ENCODE results near the gene FOXF1.

The FOXF1 gene

DNA sequence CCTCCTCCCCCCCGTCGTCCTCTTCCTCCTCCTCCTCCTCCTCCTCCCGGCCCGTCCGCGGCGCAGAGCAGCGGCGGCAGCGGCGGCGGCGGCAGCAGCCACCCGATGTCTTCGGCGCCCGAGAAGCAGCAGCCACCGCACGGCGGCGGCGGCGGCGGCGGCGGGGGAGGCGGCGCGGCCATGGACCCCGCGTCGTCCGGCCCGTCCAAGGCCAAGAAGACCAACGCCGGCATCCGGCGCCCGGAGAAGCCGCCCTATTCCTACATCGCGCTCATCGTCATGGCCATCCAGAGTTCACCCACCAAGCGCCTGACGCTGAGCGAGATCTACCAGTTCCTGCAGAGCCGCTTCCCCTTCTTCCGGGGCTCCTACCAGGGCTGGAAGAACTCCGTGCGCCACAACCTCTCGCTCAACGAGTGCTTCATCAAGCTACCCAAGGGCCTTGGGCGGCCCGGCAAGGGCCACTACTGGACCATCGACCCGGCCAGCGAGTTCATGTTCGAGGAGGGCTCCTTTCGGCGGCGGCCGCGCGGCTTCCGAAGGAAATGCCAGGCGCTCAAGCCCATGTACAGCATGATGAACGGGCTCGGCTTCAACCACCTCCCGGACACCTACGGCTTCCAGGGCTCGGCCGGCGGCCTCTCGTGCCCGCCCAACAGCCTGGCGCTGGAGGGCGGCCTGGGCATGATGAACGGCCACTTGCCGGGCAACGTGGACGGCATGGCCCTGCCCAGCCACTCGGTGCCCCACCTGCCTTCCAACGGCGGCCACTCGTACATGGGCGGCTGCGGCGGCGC, at the start of gene FOXF1:
Gene FOXF1 (plus strand): TSS at position 63 of the 797 bp plus-strand sequence. CDS start 43 bp downstream, at position 106.
- DNase-seq, result no peak

DNA sequence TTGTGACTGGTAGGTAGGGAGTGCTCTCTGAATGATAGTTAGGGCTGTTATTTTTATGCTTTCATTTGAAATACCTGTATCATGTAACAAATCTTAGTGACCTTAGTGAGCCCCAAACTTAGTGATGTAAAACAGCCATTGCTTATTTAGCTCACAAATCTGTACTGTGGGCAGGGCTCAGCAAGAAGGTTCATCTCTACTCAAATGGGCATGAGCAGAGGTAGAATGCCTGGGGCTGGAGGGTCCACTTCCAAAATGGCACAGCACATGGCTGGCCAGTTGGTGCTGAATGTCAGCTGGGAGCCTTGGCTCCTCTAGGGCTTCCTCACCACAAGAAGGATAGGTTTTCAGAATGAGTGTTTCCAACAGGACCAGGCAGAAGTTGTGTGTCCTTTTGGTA, 49.3 kb upstream of the FOXF1 start:
- DNase-seq, result no peak

DNA sequence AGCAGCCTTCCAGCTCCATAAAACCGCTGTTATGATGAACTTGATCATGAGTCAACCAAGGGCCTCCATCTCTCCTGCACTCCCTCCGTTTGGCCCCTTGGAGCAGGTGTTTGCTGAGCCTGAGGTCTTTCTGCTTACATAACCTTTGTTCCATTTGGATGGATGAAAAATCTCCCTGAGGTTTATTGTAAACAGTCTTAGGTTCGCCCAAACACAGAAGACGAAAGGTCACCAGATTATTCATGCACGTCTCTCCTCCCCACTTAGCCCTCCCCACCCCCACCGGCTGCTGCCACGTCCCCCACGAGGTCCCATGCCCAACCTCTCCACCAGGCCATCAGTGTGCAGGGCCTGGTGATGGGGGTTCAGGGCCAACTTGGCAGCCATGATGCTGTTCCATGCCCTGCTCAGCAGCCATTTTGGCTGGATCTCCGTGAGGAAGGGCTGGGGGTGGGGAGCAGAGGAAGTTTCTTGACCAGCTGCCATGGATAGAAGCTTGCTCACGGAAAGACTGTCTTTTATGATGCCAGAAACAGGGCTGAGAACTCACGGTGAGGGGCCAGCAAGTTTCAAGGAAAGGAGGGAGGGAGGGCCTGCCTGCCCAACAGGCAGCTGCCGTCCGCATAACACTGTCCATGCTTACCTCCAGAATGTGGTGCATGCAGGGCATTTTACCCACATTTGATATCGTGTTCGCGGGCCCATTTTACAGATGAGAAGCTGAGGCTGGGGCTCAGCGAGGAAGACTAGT, 47.8 kb upstream of the FOXF1 start:
- no peak for DNase-seq

DNA sequence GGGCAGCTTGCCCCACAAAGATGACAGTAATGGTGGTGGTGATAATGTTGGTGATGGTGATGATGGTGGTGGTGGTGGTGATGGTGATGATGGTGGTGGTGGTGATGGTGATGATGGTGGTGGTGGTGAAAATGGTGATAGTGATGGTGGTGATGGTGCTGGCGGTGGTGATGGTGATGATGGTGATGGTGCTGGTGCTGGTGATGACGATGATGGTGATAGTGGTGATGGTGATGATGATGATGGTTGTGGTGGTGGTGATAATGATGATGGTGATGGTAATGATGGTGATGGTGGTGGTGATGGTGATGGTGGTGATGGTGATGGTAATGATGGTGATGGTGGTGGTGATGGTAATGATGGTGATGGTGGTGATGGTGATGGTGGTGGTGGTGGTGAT, 46.3 kb upstream of the FOXF1 start:
- no peak for DNase-seq

DNA sequence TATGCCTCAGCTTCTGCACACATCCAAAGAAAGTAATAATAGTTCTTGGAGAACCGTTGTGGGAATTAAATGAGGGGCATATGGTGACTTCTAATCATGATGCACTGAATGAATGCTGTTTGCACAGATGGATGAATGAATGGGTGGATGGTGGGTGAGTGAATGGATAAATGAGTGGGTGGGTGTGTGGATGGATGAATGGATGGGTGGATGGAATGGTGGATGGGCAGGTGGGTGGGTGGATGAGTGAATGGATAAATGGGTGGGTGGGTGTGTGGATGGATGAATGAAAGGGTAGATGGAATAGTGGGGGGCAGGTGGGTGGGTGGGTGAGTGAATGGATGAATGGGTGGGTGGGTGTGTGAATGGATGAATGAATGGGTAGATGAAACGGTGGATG, 44.9 kb upstream of the FOXF1 start:
- DNase-seq, result no peak

DNA sequence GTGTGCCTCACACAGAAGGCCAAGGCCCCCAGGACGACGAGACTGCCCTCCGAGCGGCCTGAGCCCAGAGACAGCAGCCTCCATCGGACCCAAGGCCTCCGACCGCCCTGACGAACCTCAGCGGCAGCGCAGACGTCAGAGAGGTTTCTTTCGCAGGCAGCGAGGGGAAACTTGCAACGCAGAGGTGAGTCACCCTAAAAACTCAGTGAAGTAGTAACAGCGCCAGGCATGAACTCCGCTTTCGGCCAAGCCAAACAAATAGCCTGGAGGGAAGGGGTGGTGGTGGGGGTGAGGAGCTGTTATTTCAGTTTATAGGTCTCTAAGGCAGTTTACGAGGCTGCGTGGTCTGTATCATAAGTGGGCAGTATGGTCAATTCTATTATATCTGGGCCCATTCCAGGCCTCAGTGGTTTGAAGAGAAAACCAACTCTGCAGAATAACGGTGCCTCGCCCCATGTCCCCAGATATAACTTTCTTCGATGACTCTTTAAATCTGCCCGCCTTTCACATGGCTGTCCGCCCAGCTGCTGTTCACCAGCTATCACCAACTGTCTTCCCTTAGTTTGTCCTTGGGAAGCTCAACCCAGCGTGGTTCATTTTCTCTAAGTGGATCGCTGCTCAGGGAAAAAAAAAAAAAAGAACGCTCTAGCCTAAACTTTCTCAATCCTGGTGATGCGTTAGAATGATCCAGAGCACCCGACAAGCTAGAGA, 43.5 kb upstream of the FOXF1 start:
- no peak for DNase-seq

DNA sequence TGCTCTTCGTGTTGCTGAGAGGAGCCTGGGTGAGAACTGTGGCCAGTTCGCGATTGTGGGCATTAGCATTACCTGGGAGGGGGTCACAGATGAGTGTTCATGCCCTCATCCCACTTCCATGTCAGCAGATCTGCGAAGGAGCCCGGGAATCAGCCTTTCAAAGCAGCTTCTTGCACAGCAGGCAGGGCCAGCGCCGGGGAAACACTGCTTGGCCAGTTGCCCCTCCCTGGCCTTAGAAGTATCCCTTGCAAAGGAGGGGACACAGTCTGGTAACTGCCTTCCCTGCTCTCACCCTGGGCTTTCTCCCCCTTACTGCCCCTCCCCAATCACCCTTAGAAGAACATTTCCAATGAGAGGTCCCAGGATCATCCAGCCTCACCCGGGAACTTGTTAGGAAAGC, 42.8 kb upstream of the FOXF1 start:
- DNase-seq, result no peak

DNA sequence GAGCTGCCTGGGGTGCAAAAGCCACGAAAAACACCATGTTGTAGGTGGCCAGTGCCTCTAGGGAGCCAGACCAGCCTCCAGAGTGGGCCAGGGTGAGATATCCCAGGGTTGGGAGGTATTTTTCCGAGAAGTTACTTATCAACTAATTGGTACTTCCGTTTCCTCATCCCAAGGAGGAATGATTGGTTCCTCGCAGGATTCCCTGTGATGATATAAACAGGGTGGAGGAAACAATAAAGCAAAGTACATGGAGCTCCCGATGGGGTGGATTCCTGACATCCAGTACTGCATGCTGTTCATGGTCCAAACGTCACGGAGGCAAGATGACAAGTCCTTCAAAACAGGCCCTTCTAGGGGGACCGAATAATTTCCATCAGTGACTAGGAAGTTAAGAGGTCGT, 39.4 kb upstream of the FOXF1 start:
- no peak for DNase-seq

DNA sequence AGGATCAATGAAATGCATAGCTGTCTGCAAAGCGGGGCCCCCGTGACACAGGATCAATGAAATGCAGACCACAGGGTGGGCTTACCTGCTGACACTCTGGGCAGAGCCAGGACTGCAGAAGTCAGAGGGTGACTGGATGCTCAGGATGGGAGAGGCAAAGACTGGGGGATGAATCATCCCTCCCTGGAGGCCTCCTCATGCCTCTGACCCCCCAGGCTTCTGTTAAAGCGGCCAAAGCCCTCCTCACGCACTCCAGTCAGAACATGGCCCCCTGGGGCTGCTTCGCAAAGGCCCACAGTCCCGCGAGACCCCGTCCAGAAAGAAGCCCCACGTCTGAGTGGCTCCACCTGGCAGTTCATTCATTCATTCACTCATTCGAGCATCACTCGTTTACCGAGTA, 38.4 kb upstream of the FOXF1 start:
- no peak for DNase-seq

DNA sequence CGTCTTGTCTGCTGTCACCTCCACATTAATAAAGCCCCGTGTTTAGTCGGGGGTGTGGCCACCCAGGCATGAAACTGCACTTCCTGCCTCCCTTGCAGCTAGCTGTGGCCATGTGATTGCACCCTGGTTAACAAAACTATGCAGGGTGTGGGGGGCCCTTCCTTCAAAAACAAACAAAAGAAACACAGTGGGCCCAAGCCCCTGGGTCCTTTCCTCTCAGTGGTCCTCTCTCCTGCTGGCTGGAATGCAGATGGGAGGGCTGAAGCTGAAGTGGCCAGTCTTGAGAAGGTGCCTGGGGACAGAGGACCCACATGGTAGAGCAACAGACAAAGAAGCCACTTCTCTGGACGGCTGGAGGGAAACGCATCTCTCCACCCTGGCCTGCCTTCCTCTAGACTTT, 38.0 kb upstream of the FOXF1 start:
- no peak for DNase-seq

DNA sequence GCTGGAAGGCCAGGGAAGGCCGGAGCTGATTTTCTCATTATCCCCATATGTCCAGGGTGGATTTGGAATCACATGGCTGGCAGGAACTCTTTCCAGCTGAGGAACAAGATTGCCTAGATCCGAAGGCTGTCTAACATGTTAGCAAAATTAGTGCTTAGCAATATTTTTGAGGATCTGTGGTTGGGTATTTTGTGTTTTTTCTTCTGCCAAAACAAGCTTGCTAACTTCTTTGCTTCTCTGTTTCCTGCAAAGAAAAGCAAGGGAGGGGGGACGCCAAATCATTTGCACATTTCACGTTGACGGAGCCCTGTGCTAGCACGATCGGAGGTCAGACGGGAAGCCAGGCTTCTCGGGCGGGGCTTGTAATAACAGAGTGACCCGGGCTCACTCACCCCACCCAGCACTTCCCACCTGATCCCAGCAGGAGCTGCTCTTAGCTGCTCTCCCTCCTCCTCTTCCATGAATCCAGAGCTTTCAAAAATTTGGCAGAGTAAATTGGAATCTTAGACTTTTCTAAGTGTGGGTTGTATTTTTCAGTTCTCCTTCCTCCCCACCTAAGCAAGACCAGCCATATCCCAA, 33.3 kb upstream of the FOXF1 start:
- DNase-seq, result no peak

DNA sequence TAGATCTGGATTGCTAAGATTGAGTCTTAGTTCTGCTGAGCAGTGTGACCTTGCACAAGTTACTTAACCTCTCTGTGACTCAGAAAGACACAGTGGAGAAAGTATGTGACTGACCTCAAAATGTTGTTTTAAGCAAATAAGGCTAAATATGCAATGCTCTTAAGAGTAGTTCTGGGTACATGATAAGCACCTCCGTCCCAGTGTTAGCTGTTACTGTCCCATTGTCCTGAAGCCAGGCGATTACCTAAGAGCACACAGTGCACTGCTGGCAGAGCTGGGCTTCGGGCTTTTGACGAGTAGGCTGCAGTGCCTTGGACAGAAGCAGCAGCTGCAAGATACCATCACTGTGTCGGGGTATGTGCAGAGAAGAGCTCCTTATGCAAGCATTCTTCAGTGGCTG, 32.7 kb upstream of the FOXF1 start:
- DNase-seq, result no peak

DNA sequence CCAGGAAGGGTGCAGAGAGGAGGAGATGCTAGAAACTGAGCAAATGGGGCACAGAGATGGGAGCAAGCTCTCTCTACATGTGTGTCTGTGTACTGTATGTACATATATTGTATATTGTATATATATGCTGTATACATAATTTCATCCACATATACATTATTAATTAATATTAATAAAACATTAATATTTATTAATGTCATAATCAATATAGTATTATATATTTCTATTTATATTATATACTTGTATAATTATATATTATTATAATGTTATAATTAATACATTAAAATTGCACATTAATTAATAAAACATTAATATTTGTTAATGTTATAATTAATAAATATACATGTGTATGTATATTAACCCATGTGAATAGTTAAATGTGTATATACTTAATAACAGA, 31.5 kb upstream of the FOXF1 start:
- DNase-seq, result no peak

DNA sequence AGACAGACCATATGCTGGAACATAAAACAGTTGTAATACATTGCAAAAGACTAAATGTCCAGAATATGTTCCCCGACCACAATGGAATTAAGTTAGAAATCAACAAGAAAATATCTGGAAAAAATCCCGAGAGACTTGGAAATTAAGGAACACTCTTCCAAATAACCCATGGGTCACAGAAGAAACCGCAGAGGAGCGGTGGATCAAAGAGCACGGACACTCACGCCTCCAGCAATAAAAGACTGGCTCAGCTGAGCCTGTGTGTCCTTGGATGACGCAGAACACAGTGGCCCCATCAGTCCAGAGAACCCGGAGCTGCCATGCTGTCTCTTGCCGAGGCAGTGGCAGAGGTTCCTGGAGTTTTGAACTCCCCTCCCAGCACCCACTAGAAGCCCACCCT, 30.9 kb upstream of the FOXF1 start:
- DNase-seq, result no peak

DNA sequence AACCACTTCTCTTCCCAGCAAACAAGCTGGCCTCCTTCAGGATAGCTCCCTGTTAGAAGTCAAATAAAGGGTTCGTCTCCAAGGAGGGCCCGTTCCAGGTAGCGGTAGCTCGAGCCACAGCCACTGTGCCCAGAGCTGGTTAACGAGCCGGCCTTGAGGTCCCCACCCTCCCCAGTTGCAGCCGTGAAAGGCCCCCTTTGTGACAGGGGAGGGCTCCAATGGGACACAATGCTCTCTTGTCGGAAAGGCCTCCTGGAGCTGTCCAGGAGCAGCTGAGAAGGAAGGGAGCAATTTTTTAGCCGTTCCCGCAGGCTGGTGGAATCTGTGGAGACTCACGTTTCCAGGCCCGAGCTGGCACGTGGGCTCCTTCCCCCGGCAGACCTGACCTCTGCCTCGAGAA, 29.9 kb upstream of the FOXF1 start:
- no peak for DNase-seq

DNA sequence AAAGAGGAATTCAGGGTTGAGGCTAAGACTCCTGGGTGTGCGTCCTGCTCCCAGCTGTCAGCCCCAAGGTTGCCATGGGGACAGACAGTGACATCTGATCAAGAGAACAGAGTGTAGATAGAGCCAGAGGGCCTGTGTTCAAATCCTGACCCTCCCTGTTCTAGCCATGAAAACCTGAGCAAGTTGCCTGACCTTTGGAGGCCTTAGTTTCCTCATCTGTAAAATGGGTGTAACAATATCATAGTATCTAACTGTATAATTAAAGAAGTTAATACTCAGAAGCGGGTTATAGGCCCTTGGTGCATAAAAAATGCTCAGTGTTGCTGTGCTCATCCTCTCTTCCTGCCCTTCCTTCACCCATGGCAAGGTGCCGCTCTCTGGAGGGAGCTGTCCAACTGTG, 28.7 kb upstream of the FOXF1 start:
- no peak for DNase-seq

DNA sequence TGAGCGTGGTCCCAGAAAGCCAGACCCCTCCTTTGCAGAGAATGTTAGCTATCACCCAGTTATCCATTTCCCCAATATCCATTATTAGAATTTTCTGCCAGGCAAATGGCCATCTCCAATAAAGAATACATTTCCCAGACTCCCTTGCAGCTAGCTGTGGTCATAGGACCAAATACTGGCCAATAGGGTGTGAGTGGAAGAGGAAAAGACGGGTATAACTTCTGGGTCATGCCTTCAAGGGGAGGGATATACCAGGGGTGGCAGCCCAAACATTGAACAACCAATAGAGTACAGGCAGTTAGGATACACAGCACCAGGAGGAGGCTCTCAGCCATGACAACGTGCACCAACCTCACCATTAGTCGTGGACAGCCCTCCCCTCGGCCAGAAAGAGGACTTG, 26.1 kb upstream of the FOXF1 start:
- no peak for DNase-seq

DNA sequence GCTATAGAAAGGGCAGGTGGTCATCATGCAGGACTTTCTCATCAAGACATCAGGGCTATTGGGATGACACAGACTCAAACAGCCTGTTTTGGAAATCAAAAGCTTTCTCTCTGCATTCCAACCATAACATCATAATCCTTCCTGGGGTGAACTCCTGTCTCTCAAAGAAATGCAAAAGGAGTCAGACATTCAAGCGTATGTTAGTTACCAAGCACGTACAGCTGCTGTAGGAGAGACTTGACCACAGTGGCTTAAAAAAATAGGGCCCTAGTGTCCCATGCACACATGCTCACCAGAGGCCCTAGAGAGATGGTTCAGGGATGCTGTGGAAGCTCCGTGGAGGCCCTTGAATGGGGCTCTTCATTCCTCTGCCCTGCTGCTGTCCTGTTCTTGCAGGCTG, 24.6 kb upstream of the FOXF1 start:
- no peak for DNase-seq

DNA sequence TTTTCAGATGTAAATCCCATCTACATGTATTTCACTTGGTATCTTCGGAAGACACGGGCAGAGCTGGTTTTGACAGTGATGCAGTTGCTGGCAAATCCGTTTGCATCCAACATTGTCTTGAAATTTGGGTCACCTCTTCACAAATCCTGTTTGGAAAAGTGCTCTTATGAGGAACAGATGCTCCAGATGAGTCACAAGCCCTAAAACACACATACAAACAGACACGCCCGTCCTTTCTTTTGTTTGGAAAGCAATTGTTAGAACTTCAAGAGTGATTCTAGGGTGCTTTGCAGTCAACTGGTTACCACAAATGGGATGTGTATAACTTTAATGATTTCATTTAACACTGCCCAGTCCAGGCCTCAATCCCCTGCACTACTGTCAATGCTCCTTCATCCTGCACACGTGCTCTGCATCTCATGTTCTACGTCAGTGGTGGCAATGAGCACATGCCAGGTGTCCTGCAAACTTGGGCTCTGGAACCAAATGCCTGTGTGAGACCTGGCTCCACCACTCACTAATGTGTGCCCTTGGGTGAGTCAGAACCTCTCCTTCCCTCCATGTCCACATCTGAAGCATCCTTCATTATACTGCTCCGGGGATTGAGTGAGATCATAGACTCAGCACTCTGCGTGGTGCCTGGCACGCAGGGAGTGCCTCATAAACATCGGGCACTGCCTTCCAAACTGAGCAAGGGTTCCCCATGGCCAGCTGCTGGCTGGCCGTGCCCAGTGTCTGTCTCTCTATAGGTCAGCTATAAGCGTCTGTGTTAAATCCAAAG, 19.3 kb upstream of the FOXF1 start:
- DNase-seq, result no peak

DNA sequence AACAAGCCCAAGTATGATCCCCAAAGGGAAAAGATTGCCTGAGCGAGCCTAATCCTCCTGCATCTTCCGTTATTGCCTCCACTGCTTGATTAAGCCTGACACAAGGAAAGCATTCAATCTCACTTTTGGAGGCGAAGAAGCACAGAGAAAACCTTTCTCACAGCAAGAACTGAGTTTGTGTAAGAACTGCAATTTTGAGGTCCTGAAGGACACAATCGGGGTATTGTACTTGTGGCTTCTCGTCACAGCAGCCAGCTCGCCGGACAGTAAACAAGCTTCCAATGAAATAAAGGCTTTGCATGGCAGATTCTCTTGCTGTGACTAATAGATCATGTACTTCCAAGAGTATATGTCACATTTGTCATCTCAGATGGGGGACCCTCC, 18.7 kb upstream of the FOXF1 start:
- no peak for DNase-seq

DNA sequence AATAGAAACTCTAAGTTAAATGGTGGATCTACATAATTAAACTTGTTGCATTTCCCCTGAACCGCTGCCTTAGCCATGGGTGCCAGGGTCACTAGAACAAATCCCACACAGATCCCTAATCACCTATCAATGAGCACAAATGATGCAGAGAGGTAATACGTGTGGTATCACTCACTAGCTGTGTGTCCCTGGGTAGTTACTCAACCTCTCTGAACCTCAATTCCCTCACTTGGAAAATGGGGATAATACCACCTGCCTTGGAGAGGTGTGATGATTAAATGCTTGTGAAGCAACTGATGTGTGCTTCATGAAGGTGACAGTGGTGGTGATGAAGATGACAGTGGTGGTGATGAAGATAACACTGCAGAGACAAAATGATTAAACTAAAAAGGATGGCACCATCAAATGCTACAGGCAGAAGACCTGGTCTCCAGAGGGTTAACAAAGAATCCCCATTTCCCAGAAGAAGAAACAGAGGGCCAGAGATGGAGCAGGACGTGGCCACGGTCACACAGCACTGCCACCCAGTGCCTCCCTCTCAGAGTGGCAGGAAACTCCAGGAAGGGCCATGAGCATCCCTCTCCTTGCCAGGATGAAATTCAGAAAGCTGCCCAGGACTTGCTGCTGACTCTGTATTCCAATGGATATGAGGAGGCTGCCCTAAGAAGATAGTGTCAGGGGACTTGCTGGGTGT, 17.9 kb upstream of the FOXF1 start:
- no peak for DNase-seq

DNA sequence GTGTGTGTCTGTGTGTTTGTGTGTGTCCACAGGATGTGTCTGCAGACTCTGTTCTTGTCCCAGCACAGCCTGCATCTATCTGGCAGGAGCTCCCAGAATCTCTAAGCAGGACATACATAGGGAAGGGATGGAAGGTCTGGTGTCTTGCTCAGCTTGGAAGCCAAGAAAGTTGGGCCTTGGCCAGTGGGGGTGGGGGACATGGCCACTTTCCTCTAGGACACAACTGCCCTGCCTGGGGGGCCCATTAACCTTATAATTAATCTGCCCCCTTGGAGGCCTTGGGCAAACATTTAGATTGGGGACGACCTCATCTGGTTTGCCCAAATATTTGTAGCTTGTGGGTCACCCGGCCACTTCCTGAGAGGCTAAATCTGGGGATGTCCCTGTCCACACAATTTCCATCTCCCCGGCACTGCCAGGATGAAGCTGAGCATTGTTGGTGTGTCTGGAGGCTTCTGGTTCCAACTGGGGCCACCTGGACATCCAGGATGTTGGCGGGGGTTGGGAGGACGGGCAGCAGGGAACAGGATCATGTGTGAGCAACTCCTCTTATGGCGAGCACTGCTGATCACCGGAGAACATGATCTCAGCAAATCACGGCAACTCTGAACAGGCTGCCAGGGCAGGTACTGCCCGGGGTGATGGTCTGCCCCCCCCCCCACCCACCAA, 17.2 kb upstream of the FOXF1 start:
- DNase-seq, result no peak

Measured in NCI-H1092 treated with DMSO at 0.1 percent for 48 hours (cell line).